ENCODE measurements around the gene FBXO10. TPM values are rescaled to one million over a fixed set of nuclear protein-coding genes. Genes with fewer than 3 reads are reported as not detected.
"Not testable (repeated sequence)": the region's sequence is repeated elsewhere in the genome, so short reads cannot be mapped to it uniquely, and the experiment has no call there.

The FBXO10 gene
- total RNA-seq, 5 donors from 2014 or later (not counting 1 experiment from before 2014, with no cell fraction given) = 2.9 to 5.0 (median 3.8) TPM

DNA sequence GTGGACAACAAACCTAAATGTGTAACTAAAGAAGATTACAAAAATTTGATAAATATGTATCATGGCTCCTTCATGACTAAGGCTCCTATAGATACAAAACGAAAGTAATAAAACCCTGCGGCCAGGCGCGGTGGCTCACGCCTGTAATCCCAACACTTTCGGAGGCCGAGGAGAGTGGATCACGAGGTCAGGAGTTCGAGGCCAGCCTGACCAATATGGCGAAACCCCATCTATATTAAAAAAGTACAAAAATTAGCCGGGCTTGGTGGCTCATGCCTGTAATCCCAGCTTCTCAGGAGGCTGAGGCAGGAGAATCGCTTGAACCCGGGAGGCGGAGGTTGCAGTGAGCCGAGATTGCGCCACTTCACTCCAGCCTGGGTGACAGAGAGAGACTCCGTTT is 108.7 kb downstream of the FBXO10 start:
- H3K4me1 ChIP-seq (ENCODE audit: control insufficient read depth in 1 of 2, extremely low read depth in 1 of 2, insufficient read depth in 2 of 2, low read length in 2 of 2) = peaks cover 13 to 23% of the 10 kb centered on the region in 2 experiments
- H3K27me3 Mint-ChIP-seq; H3K36me3 ChIP-seq (ENCODE audit: control insufficient read depth in 2 of 2, extremely low read depth in 1 of 2, insufficient read depth in 1 of 2, low read length in 1 of 2); H3K27ac ChIP-seq (ENCODE audit: low read length); CTCF ChIA-PET; H3K9me3 Mint-ChIP-seq; H3K4me3 ChIP-seq (ENCODE audit: control insufficient read depth in 1 of 2, extremely low read depth in 1 of 2, low read length in 1 of 2); ATAC-seq (replicated peaks in 1 of 4); H3K9me3 ChIP-seq; H3K27me3 ChIP-seq (replicated peaks in 1 of 2; ENCODE audit: control insufficient read depth in 2 of 2, extremely low read depth in 1 of 2, insufficient read depth in 2 of 2, low read length in 1 of 2); POLR2A ChIA-PET; H3K27ac Mint-ChIP-seq; DNase-seq; H3K36me3 Mint-ChIP-seq; H3K4me3 Mint-ChIP-seq: not testable (repeated sequence)
- peaks cover 33 to 49% (median 40%) of the 10 kb centered on the region in 3 donors for H3K4me1 Mint-ChIP-seq
- 97% methylated on average over 7 of the region's 17 CpGs for WGBS (ENCODE audit: insufficient coverage)

DNA sequence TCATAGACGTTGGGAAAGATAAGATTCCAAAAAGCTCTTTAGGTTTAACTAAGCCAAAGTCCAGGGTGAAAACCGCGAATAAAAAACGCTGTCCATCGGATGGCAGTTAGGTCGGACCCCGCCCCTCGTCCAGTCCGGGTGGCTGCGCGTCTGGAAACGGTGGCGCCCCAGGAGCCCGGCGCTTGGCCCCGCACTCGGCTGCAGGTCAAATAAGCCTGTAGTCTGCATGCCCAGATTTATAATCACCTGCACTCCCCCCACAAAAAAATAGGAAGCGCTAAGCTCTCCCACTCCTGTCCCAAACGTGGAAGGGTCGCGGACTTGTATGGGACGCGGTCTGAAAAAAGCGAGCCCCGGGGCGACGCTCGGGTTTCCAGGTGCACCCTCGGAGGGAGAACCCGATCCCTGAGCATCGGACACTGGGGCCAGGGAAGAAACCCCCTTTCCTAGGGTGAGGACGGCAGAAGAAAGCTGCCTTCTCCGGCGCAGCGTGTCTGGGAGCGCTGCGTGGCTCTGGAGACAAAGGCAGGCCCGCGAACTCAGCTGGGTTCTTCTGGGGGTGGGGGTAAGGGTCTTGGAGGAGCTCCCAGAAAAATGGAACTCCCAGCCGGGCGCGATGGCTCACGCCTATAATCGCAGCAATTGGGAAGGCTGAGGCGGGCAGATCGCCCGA is 110.0 kb downstream of the FBXO10 start:
- H3K4me3 Mint-ChIP-seq = peak overlapping the region; percentile 91 to 96 (median 94)
- no peaks in the 10 kb centered on the region for H3K27me3 Mint-ChIP-seq
- ChIA-PET POLR2A (interaction anchor here (0.5 to 2.0 kb wide), 8 partner anchors 20 to 346 kb away, joined by 3 to 10 read pairs (median 3); partner anchors contain the start of genes POLR1E (in 1 of the 2) and ZCCHC7 (in 1 of the 2)), CTCF (interaction anchor here (0.6 to 1.4 kb wide), 6 partner anchors 15 to 126 kb away, joined by 3 to 8 read pairs (median 3); partner anchors contain the start of genes POLR1E (in 1 of the 2) and TOMM5 (in 1 of the 2))
- Histone ChIP-seq H3K36me3 (ENCODE audit: control insufficient read depth in 2 of 2, extremely low read depth in 1 of 2, insufficient read depth in 1 of 2, low read length in 1 of 2) (no peaks in the 10 kb centered on the region), H3K4me3 (ENCODE audit: control insufficient read depth in 1 of 2, extremely low read depth in 1 of 2, low read length in 1 of 2) (peak overlapping the region; percentile 93 to 96), H3K27ac (ENCODE audit: low read length) (peak overlapping the region; percentile 97), H3K4me1 (ENCODE audit: control insufficient read depth in 1 of 2, extremely low read depth in 1 of 2, insufficient read depth in 2 of 2, low read length in 2 of 2) (peaks cover 13 to 21% of the 10 kb centered on the region in 2 experiments), H3K27me3 (replicated peaks in 1 of 2; ENCODE audit: control insufficient read depth in 2 of 2, extremely low read depth in 1 of 2, insufficient read depth in 2 of 2, low read length in 1 of 2) (peaks cover 0 to 3% of the 10 kb centered on the region in 2 experiments), H3K9me3 (no peaks in the 10 kb centered on the region)
- ATAC-seq (replicated peaks in 1 of 4) = no peak
- H3K9me3 Mint-ChIP-seq = no peaks in the 10 kb centered on the region
- WGBS (ENCODE audit: insufficient coverage) = 0% methylated on average over 41 of the region's 47 CpGs
- peak in 9 of 35 experiments; percentile 4 to 44 (median 12) for DNase-seq
- peaks cover 8% of the 10 kb centered on the region for H3K36me3 Mint-ChIP-seq
- H3K27ac Mint-ChIP-seq = peak overlapping the region; percentile 91 to 93
- H3K4me1 Mint-ChIP-seq = peaks cover 32 to 43% (median 36%) of the 10 kb centered on the region in 3 donors

DNA sequence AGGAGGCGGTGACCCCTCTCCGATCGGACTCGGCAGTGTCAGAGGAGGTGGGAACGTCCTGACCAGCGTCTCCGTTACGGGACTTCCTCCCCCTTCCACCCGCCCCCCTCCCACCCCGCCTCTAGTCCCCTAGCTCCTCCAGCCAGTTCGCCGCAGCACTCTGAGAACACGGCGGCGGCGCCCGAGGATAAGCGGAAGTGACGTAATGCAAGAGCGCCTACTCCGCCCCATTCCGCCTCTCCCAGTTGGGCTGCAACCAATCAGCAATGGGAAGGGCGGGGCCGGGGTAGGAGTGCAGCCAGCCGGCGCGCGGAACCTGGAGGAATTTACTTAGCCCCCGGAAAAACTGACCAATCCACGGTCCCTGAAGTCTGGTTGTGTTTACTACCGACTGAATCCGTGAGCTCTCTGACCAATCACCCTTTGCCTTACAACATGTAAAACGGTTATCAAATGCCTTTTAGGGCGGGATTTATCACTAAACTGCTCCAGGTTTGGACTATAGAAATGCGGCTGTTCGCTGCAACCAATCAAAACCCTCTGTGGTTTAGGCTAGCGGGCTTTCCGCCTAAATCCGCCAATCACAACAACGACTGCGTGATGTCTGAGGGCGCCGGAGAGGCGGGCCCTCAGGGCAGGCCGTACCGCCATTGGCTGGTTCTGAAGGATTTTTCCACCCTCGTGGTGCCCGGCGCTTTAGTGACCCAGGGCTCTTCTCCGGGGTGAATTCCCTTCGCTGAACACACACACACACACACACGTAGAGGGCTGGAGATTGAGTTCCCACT is 110.7 kb downstream of the FBXO10 start, which contains the start of gene ZBTB5:
TSS of gene ZBTB5 (minus strand) at position 202 of the 788 bp plus-strand sequence. CDS start 22,899 bp downstream, outside the sequence.
- Mint-ChIP-seq H3K27ac (peak within 1 kb of the TSS; percentile 91 to 93), H3K9me3 (no peaks in the 10 kb centered on the region), H3K27me3 (no peaks in the 10 kb centered on the region), H3K36me3 (peaks cover 8% of the 10 kb centered on the region), H3K4me1 (peaks cover 35 to 42% (median 38%) of the 10 kb centered on the region in 3 donors), H3K4me3 (peak within 1 kb of the TSS; percentile 91 to 96 (median 94))
- ATAC-seq (replicated peaks in 1 of 4) = peak; percentile 81 to 87 (median 84)
- H3K36me3 ChIP-seq (ENCODE audit: control insufficient read depth in 2 of 2, extremely low read depth in 1 of 2, insufficient read depth in 1 of 2, low read length in 1 of 2) = no peaks in the 10 kb centered on the region
- ChIA-PET POLR2A (interaction anchor here (0.5 to 2.0 kb wide), 12 partner anchors 9 to 388 kb away, joined by 3 to 10 read pairs (median 3); partner anchors contain the start of genes POLR1E (in 1 of the 2) and ZCCHC7 (in 1 of the 2)), CTCF (interaction anchor here (0.6 to 1.4 kb wide), 7 partner anchors 16 to 695 kb away, joined by 3 to 8 read pairs (median 3); partner anchors contain the start of genes POLR1E (in 1 of the 2) and TOMM5 (in 1 of the 2))
- peak within 1 kb of the TSS; percentile 93 to 96 for H3K4me3 ChIP-seq (ENCODE audit: control insufficient read depth in 1 of 2, extremely low read depth in 1 of 2, low read length in 1 of 2)
- H3K27ac ChIP-seq (ENCODE audit: low read length) = peak within 1 kb of the TSS; percentile 97
- WGBS (ENCODE audit: insufficient coverage) = under 1% methylated on average over 30 of the region's 52 CpGs
- H3K4me1 ChIP-seq (ENCODE audit: control insufficient read depth in 1 of 2, extremely low read depth in 1 of 2, insufficient read depth in 2 of 2, low read length in 2 of 2) = peaks cover 13 to 21% of the 10 kb centered on the region in 2 experiments
- no peaks in the 10 kb centered on the region for H3K9me3 ChIP-seq
- DNase-seq = peak; percentile 93 to 99 (median 99)
- H3K27me3 ChIP-seq (replicated peaks in 1 of 2; ENCODE audit: control insufficient read depth in 2 of 2, extremely low read depth in 1 of 2, insufficient read depth in 2 of 2, low read length in 1 of 2) = peaks cover 0 to 3% of the 10 kb centered on the region in 2 experiments

DNA sequence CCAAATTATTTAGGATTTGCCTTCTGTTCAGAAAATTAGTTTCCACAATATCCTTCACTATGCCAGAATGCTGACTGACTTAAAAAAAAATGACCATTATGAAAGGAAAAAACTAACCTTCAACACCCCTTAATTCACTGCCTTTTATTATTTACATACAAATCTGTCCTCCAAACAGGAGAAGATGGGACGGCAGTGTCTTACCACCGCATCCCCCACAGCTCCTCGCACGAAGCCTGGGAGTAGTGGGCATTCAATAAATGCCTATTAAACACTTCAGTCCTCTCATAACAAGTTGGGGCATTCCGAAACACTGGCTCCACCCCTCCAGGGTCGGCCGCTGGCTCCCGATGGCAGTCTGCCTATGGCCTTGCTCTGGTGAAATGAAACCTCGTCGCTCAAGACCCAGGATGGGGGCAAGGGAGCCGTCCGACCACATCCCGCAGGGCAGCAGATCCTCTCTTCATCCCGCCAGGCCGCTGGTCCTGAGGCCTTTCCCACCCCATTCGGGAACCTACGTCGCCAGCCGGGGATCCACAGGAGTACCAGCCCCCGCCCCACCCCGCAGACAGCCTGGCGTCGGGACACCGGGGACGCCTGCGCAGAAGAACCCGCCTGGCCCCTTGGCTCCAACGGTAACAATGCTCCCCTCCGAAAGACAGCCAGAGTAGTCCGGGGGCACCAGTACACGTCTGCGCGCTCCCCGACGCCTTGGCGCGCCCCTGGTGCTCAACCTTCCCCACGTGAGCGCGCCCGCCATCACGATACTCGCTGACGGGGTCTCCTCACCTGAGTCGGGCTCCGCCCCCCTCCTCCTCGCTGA is 111.5 kb downstream of the FBXO10 start:
- Mint-ChIP-seq H3K4me3 (peak overlapping the region; percentile 91 to 96 (median 94)), H3K27me3 (no peaks in the 10 kb centered on the region), H3K36me3 (peaks cover 8% of the 10 kb centered on the region), H3K4me1 (peaks cover 35 to 42% (median 38%) of the 10 kb centered on the region in 3 donors), H3K27ac (peak overlapping the region; percentile 91 to 93), H3K9me3 (no peaks in the 10 kb centered on the region)
- H3K27me3 ChIP-seq (replicated peaks in 1 of 2; ENCODE audit: control insufficient read depth in 2 of 2, extremely low read depth in 1 of 2, insufficient read depth in 2 of 2, low read length in 1 of 2) = peaks cover 0 to 3% of the 10 kb centered on the region in 2 experiments
- no peaks in the 10 kb centered on the region for H3K36me3 ChIP-seq (ENCODE audit: control insufficient read depth in 2 of 2, extremely low read depth in 1 of 2, insufficient read depth in 1 of 2, low read length in 1 of 2)
- no peaks in the 10 kb centered on the region for H3K9me3 ChIP-seq
- peak; percentile 48 to 58 (median 51) for ATAC-seq (replicated peaks in 1 of 4)
- under 1% methylated on average over 40 of the region's 47 CpGs for WGBS (ENCODE audit: insufficient coverage)
- ChIA-PET CTCF (interaction anchor here in 1 of 2 donors (0.9 to 1.4 kb wide), 4 partner anchors 17 to 694 kb away, joined by 3 to 8 read pairs (median 3); partner anchors contain the start of gene POLR1E), POLR2A (interaction anchor here (0.5 to 2.0 kb wide), 8 partner anchors 8 to 387 kb away, joined by 3 to 10 read pairs (median 3); partner anchors contain the start of gene POLR1E (in 1 of the 2))
- peak overlapping the region; percentile 97 for H3K27ac ChIP-seq (ENCODE audit: low read length)
- H3K4me3 ChIP-seq (ENCODE audit: control insufficient read depth in 1 of 2, extremely low read depth in 1 of 2, low read length in 1 of 2) = peak overlapping the region; percentile 93 to 96
- H3K4me1 ChIP-seq (ENCODE audit: control insufficient read depth in 1 of 2, extremely low read depth in 1 of 2, insufficient read depth in 2 of 2, low read length in 2 of 2) = peaks cover 13 to 23% of the 10 kb centered on the region in 2 experiments
- DNase-seq = peak in 33 of 35 experiments; percentile 22 to 91 (median 84)

DNA sequence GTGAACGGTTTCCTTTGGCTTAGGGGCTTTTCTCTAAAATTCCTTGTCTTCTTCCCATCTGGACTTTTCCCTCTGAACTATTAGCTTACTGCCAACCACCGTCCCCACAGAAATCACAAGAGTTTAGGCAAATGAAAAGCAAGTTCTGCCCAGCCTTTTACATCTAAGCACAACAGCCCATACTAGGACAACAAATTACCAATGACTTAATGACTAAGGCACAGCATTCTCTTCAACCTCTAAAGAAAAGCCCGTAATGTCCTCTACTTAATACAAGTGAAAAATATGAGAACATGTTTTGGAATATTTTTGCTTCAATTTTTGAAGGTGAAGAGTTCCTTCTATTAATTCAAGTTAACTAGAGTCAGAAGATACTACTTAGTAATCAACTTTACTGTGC is 112.2 kb downstream of the FBXO10 start:
- Mint-ChIP-seq H3K4me3 (peak overlapping the region; percentile 91 to 96 (median 94)), H3K4me1 (peaks cover 35 to 42% (median 40%) of the 10 kb centered on the region in 3 donors), H3K9me3 (no peaks in the 10 kb centered on the region), H3K36me3 (peaks cover 8% of the 10 kb centered on the region), H3K27me3 (no peaks in the 10 kb centered on the region), H3K27ac (peak overlapping the region; percentile 63 to 93)
- Histone ChIP-seq H3K27ac (ENCODE audit: low read length) (peak overlapping the region; percentile 97), H3K27me3 (replicated peaks in 1 of 2; ENCODE audit: control insufficient read depth in 2 of 2, extremely low read depth in 1 of 2, insufficient read depth in 2 of 2, low read length in 1 of 2) (peaks cover 0 to 3% of the 10 kb centered on the region in 2 experiments), H3K4me1 (ENCODE audit: control insufficient read depth in 1 of 2, extremely low read depth in 1 of 2, insufficient read depth in 2 of 2, low read length in 2 of 2) (peaks cover 13 to 23% of the 10 kb centered on the region in 2 experiments), H3K9me3 (no peaks in the 10 kb centered on the region), H3K36me3 (ENCODE audit: control insufficient read depth in 2 of 2, extremely low read depth in 1 of 2, insufficient read depth in 1 of 2, low read length in 1 of 2) (no peaks in the 10 kb centered on the region), H3K4me3 (ENCODE audit: control insufficient read depth in 1 of 2, extremely low read depth in 1 of 2, low read length in 1 of 2) (peak overlapping the region in 1 of 2 donors; percentile 96)
- 100% methylated on average over 1 of the region's 3 CpGs for WGBS (ENCODE audit: insufficient coverage)
- no peak for ATAC-seq (replicated peaks in 1 of 4)
- POLR2A ChIA-PET = interaction anchor here in 1 of 2 donors (2.0 kb wide), 1 partner anchor 22 kb away, joined by 10 read pairs; the partner anchor contains the start of gene POLR1E
- DNase-seq = no peak
- CTCF ChIA-PET = no interaction called here

Data from T-cell (primary cell).